SK-N-SH (cell line): Measurements from ENCODE around the gene BNIP5. TPM values are rescaled to one million over a fixed set of nuclear protein-coding genes. Genes with fewer than 3 reads are reported as not detected.

Experiments
- CTCF ChIA-PET: fragments of 300-600, 350-600 bp; formaldehyde crosslinking; extraction: SDS; loops from one replicate; lab custom pipeline; 2021; lab: Yijun Ruan, JAX
- POLR2A ChIA-PET: fragments of 350-600 bp; sonication (Branson Sonifier 250); formaldehyde crosslinking; extraction: SDS; loops from one replicate; lab custom pipeline; 2020; ENCODE audit warnings: antibody characterized with exemption, inconsistent platforms; lab: Yijun Ruan, JAX
- DNase-seq: peaks from one replicate; pipeline ENCODE4 v3.0.0; 2012
- H2AFZ ChIP-seq: fragments of 200-600 bp; sonication (generic); 2 replicates; pipeline ENCODE4 v1.8.1; 2016; ENCODE audit warnings: antibody characterized with exemption, mild to moderate bottlenecking, low read depth
- H3F3A ChIP-seq: fragments of 200-600 bp; sonication (generic); replicated peaks from 2 replicates; pipeline ENCODE3; 2016; ENCODE audit warnings: antibody characterized with exemption, mild to moderate bottlenecking; ENCODE audit not compliant: insufficient read depth
- H3K27ac ChIP-seq, 2 experiments: fragments of 200-500 bp in 1 of 2; fragments of 200-600 bp in 1 of 2; sonication (Bioruptor generic) in 1 of 2; sonication (generic), shearing (Covaris generic) in 1 of 2; 2 replicates each; pipeline versions ENCODE4 v1.5.1 to v1.6.1; 2014 to 2016; ENCODE audit warnings: low read depth in 2 of 2, inconsistent platforms in 1 of 2, low read length in 1 of 2, mild to moderate bottlenecking in 1 of 2, mixed read lengths in 1 of 2
- H3K27me3 ChIP-seq: fragments of 200-600 bp; sonication (generic), shearing (Covaris generic); 2 replicates; pipeline ENCODE4 v1.6.1; 2016; ENCODE audit warnings: mixed run types; ENCODE audit not compliant: insufficient read depth
- H3K36me3 ChIP-seq, 2 experiments: fragments of 200-500 bp in 1 of 2; fragments of 200-600 bp in 1 of 2; sonication (Bioruptor generic) in 1 of 2; sonication (generic) in 1 of 2; replicated peaks in 1 of 2; 2 replicates each; pipeline versions ENCODE3 to v1.5.1; 2014 to 2016; ENCODE audit warnings: low read length in 1 of 2, mild to moderate bottlenecking in 1 of 2; ENCODE audit not compliant: insufficient read depth in 2 of 2, control insufficient read depth in 1 of 2
- H3K4me1 ChIP-seq, 2 experiments: fragments of 200-500 bp in 1 of 2; fragments of 200-600 bp in 1 of 2; sonication (Bioruptor generic) in 1 of 2; sonication (generic), shearing (Covaris generic) in 1 of 2; 2 replicates each; pipeline versions ENCODE4 v1.5.1 to v1.6.1; 2014 to 2016; ENCODE audit warnings: low read depth in 1 of 2, low read length in 1 of 2, mixed run types in 1 of 2; ENCODE audit not compliant: insufficient read depth in 2 of 2, control insufficient read depth in 1 of 2
- H3K4me2 ChIP-seq: fragments of 200-600 bp; sonication (generic), shearing (Covaris generic); 2 replicates; pipeline ENCODE4 v1.6.1; 2017; ENCODE audit warnings: mixed run types
- H3K4me3 ChIP-seq, 2 experiments: fragments of 200-500 bp in 1 of 2; fragments of 200-600 bp in 1 of 2; sonication (Bioruptor generic) in 1 of 2; sonication (generic), shearing (Covaris generic) in 1 of 2; 2 replicates each; pipeline versions ENCODE4 v1.5.1 to v1.8.1; 2014 to 2016; ENCODE audit warnings: low read depth in 2 of 2, inconsistent platforms in 1 of 2, low read length in 1 of 2, mild to moderate bottlenecking in 1 of 2, mixed read lengths in 1 of 2, moderate library complexity in 1 of 2
- H3K79me2 ChIP-seq: fragments of 200-600 bp; sonication (generic); 2 replicates; pipeline ENCODE4 v1.8.1; 2017; ENCODE audit warnings: mild to moderate bottlenecking; ENCODE audit not compliant: insufficient read depth
- H3K9ac ChIP-seq: fragments of 200-600 bp; sonication (generic); 2 replicates; pipeline ENCODE4 v1.6.1; 2017; ENCODE audit warnings: mixed run types
- H3K9me2 ChIP-seq: fragments of 200-600 bp; sonication (generic); 2 replicates; pipeline ENCODE4 v1.6.1; 2017; ENCODE audit warnings: mixed run types
- H3K9me3 ChIP-seq: fragments of 200-600 bp; sonication (generic); 2 replicates; pipeline ENCODE4 v1.6.1; 2017; ENCODE audit warnings: mixed run types, mild to moderate bottlenecking, moderate library complexity
- H4K20me1 ChIP-seq: fragments of 200-600 bp; sonication (generic); 2 replicates; pipeline ENCODE4 v1.6.1; 2017; ENCODE audit warnings: mild to moderate bottlenecking, mixed run types; ENCODE audit not compliant: insufficient read depth
- CHD2 ChIP-seq: fragments of 150-350 bp; IDR thresholded peaks from 2 replicates; pipeline ENCODE4 v1.6.1; 2018; ENCODE audit warnings: low read length; ENCODE audit not compliant: partially characterized antibody
- FOSL2 ChIP-seq: IDR thresholded peaks from 2 replicates; pipeline ENCODE4 v1.4.0; 2012; ENCODE audit warnings: low read depth, mild to moderate bottlenecking, moderate library complexity, borderline replicate concordance
- FOXJ3 ChIP-seq: sonication (generic); formaldehyde crosslinking; IDR thresholded peaks from 2 replicates; pipeline ENCODE4 v1.5.1; 2020; ENCODE audit warnings: mild to moderate bottlenecking, missing genetic modification reagents
- MEF2A ChIP-seq: IDR thresholded peaks from 2 replicates; pipeline ENCODE4 v1.4.0; 2012; ENCODE audit warnings: low read depth, borderline replicate concordance
- MXI1 ChIP-seq: IDR thresholded peaks from 2 replicates; pipeline ENCODE4 v1.6.1; 2012; ENCODE audit warnings: mild to moderate bottlenecking, low read depth, low read length, improper control_type of control experiment
- NFIC ChIP-seq: IDR thresholded peaks from 2 replicates; pipeline ENCODE4 v1.4.0; 2012; ENCODE audit warnings: borderline replicate concordance
- SMC3 ChIP-seq: IDR thresholded peaks from 2 replicates; pipeline ENCODE4 v1.6.1; 2012; ENCODE audit warnings: low read depth, low read length, improper control_type of control experiment
- TAF1 ChIP-seq: IDR thresholded peaks from 2 replicates; pipeline ENCODE4 v1.6.1; 2012; ENCODE audit warnings: low read depth, mild to moderate bottlenecking, low read length, moderate library complexity, borderline replicate concordance
- TCF12 ChIP-seq: IDR thresholded peaks from 2 replicates; pipeline ENCODE4 v1.4.0; 2012
- YY1 ChIP-seq: IDR thresholded peaks from 2 replicates; pipeline ENCODE4 v1.4.0; 2012; ENCODE audit warnings: low read depth, mild to moderate bottlenecking
- WGBS: methylation state at CpG from one replicate; pipeline ENCODE4 v1.1.6; 2017; ENCODE audit warnings: low lambda C conversion rate; 5-methylcytosine and 5-hydroxymethylcytosine counted together
- polyA plus RNA-seq, 3 experiments: library from polyadenylated mRNA; depleted of rRNA; stranded (reverse); fragments of >200 nt; gene quantifications; 2 replicates each; pipeline ENCODE4 v1.2.3, GENCODE V29; 2012
- TF ChIP-seq, protein P1 (sequence below): IDR thresholded peaks from 2 replicates; pipeline ENCODE4; 2012
- TF ChIP-seq, protein P2 (sequence below): fragments of 150-350 bp; IDR thresholded peaks from 2 replicates; pipeline ENCODE4 v1.6.1; 2017; ENCODE audit warnings: antibody characterized with exemption, low read length, low read depth, borderline replicate concordance
- TF ChIP-seq, protein P3 (sequence below): fragments of 150-350 bp; IDR thresholded peaks from 2 replicates; pipeline ENCODE4 v1.6.1; 2016; ENCODE audit warnings: mild to moderate bottlenecking, low read depth, low read length
- TF ChIP-seq, protein P4 (sequence below): IDR thresholded peaks from 2 replicates; pipeline ENCODE4 v1.6.1; 2012; ENCODE audit warnings: mild to moderate bottlenecking, low read depth, low read length, moderate library complexity
- TF ChIP-seq, protein P5 (sequence below): IDR thresholded peaks from 2 replicates; pipeline ENCODE4 v1.4.0; 2012; ENCODE audit warnings: low read depth, borderline replicate concordance
- TF ChIP-seq, protein P6 (sequence below): IDR thresholded peaks from 2 replicates; pipeline ENCODE4 v1.4.0; 2012; ENCODE audit warnings: low read depth

Gene BNIP5
- polyA plus RNA-seq, 1 of the 3 experiments (the other 2 are of a cell fraction): not detected

DNA sequence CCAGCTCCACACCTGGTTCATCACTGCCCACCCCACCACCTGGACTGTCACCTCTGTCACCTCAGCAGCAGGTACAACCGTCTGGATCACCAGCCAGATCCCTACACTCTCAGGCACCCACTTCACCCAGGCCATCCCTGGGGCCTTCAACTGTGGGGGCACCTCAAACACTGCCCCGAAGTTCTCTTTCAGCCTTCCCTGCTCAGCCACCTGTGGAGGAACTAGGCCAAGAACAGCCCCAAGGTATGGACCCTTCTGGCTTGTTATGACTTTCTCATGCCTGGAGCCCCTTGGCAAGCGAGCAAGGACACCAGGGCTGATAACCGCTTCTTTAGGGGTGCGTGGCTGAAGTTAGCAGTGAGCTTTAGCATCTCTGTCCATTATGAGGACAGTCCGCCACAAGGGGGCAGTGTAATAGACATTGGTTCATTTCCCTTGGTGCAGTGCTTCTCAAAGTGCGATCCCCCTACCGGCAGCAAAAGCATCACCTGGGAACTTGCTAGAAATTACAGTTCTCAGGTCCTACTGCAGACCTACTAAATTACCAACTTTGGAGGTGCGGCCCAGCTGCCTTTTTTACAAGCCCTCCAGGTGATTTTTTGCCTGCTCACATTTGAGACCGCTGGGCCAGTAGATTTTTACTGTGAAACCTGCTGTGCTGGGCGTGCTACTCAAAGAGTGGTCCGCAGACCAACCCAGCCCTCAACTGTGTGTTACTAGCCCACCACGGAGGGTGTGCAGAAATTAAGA, 34.3 kb downstream of the BNIP5 start (continued):
- TF ChIP-seq, protein P1, sequence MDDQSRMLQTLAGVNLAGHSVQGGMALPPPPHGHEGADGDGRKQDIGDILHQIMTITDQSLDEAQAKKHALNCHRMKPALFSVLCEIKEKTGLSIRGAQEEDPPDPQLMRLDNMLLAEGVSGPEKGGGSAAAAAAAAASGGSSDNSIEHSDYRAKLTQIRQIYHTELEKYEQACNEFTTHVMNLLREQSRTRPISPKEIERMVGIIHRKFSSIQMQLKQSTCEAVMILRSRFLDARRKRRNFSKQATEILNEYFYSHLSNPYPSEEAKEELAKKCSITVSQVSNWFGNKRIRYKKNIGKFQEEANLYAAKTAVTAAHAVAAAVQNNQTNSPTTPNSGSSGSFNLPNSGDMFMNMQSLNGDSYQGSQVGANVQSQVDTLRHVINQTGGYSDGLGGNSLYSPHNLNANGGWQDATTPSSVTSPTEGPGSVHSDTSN: no peak
- TF ChIP-seq MXI1: no peak
- TF ChIP-seq YY1: no peak
- peak; percentile 25 for TF ChIP-seq CHD2
- TF ChIP-seq, protein P2, sequence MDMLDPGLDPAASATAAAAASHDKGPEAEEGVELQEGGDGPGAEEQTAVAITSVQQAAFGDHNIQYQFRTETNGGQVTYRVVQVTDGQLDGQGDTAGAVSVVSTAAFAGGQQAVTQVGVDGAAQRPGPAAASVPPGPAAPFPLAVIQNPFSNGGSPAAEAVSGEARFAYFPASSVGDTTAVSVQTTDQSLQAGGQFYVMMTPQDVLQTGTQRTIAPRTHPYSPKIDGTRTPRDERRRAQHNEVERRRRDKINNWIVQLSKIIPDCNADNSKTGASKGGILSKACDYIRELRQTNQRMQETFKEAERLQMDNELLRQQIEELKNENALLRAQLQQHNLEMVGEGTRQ: no peak
- no peak for TF ChIP-seq NFIC
- TF ChIP-seq, protein P3, sequence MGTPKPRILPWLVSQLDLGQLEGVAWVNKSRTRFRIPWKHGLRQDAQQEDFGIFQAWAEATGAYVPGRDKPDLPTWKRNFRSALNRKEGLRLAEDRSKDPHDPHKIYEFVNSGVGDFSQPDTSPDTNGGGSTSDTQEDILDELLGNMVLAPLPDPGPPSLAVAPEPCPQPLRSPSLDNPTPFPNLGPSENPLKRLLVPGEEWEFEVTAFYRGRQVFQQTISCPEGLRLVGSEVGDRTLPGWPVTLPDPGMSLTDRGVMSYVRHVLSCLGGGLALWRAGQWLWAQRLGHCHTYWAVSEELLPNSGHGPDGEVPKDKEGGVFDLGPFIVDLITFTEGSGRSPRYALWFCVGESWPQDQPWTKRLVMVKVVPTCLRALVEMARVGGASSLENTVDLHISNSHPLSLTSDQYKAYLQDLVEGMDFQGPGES: no peak
- no peak for TF ChIP-seq TAF1
- TF ChIP-seq, protein P4, sequence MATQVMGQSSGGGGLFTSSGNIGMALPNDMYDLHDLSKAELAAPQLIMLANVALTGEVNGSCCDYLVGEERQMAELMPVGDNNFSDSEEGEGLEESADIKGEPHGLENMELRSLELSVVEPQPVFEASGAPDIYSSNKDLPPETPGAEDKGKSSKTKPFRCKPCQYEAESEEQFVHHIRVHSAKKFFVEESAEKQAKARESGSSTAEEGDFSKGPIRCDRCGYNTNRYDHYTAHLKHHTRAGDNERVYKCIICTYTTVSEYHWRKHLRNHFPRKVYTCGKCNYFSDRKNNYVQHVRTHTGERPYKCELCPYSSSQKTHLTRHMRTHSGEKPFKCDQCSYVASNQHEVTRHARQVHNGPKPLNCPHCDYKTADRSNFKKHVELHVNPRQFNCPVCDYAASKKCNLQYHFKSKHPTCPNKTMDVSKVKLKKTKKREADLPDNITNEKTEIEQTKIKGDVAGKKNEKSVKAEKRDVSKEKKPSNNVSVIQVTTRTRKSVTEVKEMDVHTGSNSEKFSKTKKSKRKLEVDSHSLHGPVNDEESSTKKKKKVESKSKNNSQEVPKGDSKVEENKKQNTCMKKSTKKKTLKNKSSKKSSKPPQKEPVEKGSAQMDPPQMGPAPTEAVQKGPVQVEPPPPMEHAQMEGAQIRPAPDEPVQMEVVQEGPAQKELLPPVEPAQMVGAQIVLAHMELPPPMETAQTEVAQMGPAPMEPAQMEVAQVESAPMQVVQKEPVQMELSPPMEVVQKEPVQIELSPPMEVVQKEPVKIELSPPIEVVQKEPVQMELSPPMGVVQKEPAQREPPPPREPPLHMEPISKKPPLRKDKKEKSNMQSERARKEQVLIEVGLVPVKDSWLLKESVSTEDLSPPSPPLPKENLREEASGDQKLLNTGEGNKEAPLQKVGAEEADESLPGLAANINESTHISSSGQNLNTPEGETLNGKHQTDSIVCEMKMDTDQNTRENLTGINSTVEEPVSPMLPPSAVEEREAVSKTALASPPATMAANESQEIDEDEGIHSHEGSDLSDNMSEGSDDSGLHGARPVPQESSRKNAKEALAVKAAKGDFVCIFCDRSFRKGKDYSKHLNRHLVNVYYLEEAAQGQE: no peak
- peak; percentile 91 for TF ChIP-seq SMC3

DNA sequence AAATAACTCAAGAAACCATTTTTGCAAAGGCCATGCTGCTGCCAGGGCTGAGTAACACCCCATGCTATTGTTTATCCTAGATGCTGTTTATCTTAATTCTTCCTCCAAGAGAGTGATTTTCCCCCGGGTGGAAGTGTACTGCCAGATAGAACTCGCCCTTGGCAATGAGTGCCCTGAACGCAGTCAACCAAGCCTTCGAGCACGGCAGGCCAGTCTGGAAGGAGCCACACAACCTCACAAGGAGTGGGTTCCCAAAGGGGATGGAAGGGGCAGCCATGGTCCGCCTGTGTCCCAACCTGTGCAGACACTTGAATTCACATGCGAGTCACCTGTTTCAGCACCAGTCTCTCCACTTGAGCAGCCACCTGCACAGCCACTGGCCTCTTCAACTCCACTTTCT, 34.9 kb downstream of the BNIP5 start:
- ChIA-PET POLR2A (no interaction called here), CTCF (interaction anchor here (0.5 to 10.0 kb wide), 54 partner anchors 13 to 563 kb away, joined by 3 to 161 read pairs (median 4); partner anchors contain the start of genes ETV7, MAPK13 and MAPK14)
- Histone ChIP-seq H3K27me3 (no peaks in the 10 kb centered on the region), H3K9me3 (no peaks in the 10 kb centered on the region), H2AFZ (no peak overlapping the region), H3K9ac (no peak overlapping the region), H3K36me3 (no peaks in the 10 kb centered on the region), H3K4me2 (no peak overlapping the region), H3K4me3 (no peak overlapping the region), H3K9me2 (no peaks in the 10 kb centered on the region), H3K27ac (no peak overlapping the region), H3K4me1 (no peaks in the 10 kb centered on the region; a peak in 1 of 4 replicates), H4K20me1 (no peaks in the 10 kb centered on the region), H3F3A (no peaks in the 10 kb centered on the region), H3K79me2 (no peaks in the 10 kb centered on the region)
- no peak for DNase-seq
- WGBS: 58% methylated on average over 6 of the region's 7 CpGs
- no peak for TF ChIP-seq FOXJ3
- TF ChIP-seq TCF12: no peak
- TF ChIP-seq, protein P4: no peak
- no peak for TF ChIP-seq MXI1
- TF ChIP-seq MEF2A: no peak
- TF ChIP-seq, protein P5, sequence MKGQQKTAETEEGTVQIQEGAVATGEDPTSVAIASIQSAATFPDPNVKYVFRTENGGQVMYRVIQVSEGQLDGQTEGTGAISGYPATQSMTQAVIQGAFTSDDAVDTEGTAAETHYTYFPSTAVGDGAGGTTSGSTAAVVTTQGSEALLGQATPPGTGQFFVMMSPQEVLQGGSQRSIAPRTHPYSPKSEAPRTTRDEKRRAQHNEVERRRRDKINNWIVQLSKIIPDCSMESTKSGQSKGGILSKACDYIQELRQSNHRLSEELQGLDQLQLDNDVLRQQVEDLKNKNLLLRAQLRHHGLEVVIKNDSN: no peak
- no peak for TF ChIP-seq FOSL2
- no peak for TF ChIP-seq CHD2
- TF ChIP-seq, protein P6, sequence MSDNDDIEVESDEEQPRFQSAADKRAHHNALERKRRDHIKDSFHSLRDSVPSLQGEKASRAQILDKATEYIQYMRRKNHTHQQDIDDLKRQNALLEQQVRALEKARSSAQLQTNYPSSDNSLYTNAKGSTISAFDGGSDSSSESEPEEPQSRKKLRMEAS: no peak
- TF ChIP-seq, protein P1: no peak
